IPS DF 6.9 (cell line): ENCODE data around the gene SORCS2.

Experiments used
- DNase-seq: peaks from one replicate; pipeline ENCODE4 v3.0.0-alpha.2; 2013; ENCODE audit warnings: low read depth, low spot score
- H3K27ac ChIP-seq: one replicate; pipeline ENCODE4 v1.5.1; 2013; ENCODE audit warnings: low read length, control low read depth
- H3K27me3 ChIP-seq: 2 replicates; pipeline ENCODE4 v1.6.1; 2013; ENCODE audit warnings: mild to moderate bottlenecking, low read length; ENCODE audit not compliant: control insufficient read depth, insufficient read depth
- H3K36me3 ChIP-seq: 2 replicates; pipeline ENCODE4 v1.6.1; 2013; ENCODE audit warnings: low read length; ENCODE audit not compliant: control insufficient read depth, insufficient read depth
- H3K4me1 ChIP-seq: 2 replicates; pipeline ENCODE4 v1.6.1; 2013; ENCODE audit warnings: low read length; ENCODE audit not compliant: control insufficient read depth, insufficient read depth
- H3K4me3 ChIP-seq: 2 replicates; pipeline ENCODE4 v1.5.1; 2013; ENCODE audit warnings: mild to moderate bottlenecking, low read length
- H3K9me3 ChIP-seq: 2 replicates; pipeline ENCODE4 v1.6.1; 2013; ENCODE audit warnings: low read length, inconsistent platforms; ENCODE audit not compliant: control insufficient read depth, insufficient read depth
- WGBS: extraction: QIAGEN DNeasy Blood & Tissue Kit; methylation state at CpG from one replicate; pipeline ENCODE4 v1.1.7; 2013; ENCODE audit warnings: mixed read lengths, missing lambda C conversion rate; ENCODE audit not compliant: insufficient read length, insufficient coverage; 5-methylcytosine and 5-hydroxymethylcytosine counted together

SORCS2 gene

GRCh38 chr4:7301846-7302630, 109.7 kb downstream of the SORCS2 start:
- no peaks in the 10 kb centered on the region for H3K4me1 ChIP-seq

GRCh38 chr4:7302781-7303404, 110.6 kb downstream of the SORCS2 start:
- no peaks in the 10 kb centered on the region for H3K36me3 ChIP-seq
- H3K9me3 ChIP-seq, result no peaks in the 10 kb centered on the region
- H3K27ac ChIP-seq, result no peak overlapping the region
- no peak for DNase-seq
- no peaks in the 10 kb centered on the region for H3K27me3 ChIP-seq
- WGBS, result no CpG with 5 or more reads among the region's 22 CpGs
- no peak overlapping the region for H3K4me3 ChIP-seq
- H3K4me1 ChIP-seq, result no peaks in the 10 kb centered on the region

More at GRCh38 chr4:7301846-7302630, 109.7 kb downstream of the SORCS2 start:
- H3K36me3 ChIP-seq, result no peaks in the 10 kb centered on the region
- no peaks in the 10 kb centered on the region for H3K9me3 ChIP-seq
- no peak overlapping the region for H3K4me3 ChIP-seq
- no CpG with 5 or more reads among the region's 20 CpGs for WGBS
- no peak for DNase-seq
- no peaks in the 10 kb centered on the region for H3K27me3 ChIP-seq
- no peak overlapping the region for H3K27ac ChIP-seq

GRCh38 chr4:7303561-7303960, 111.2 kb downstream of the SORCS2 start:
- DNase-seq, result no peak
- no peaks in the 10 kb centered on the region for H3K9me3 ChIP-seq
- H3K27ac ChIP-seq, result no peak overlapping the region
- H3K4me1 ChIP-seq, result no peaks in the 10 kb centered on the region
- no peaks in the 10 kb centered on the region for H3K27me3 ChIP-seq
- no peak overlapping the region for H3K4me3 ChIP-seq
- WGBS, result no CpG with 5 or more reads among the region's 12 CpGs
- H3K36me3 ChIP-seq, result no peaks in the 10 kb centered on the region

GRCh38 chr4:7304436-7304835, 112.1 kb downstream of the SORCS2 start:
- Histone ChIP-seq H3K27ac (no peak overlapping the region), H3K4me1 (no peaks in the 10 kb centered on the region), H3K4me3 (no peak overlapping the region), H3K27me3 (no peaks in the 10 kb centered on the region), H3K36me3 (no peaks in the 10 kb centered on the region), H3K9me3 (no peaks in the 10 kb centered on the region)
- WGBS, result no CpG with 5 or more reads among the region's 10 CpGs
- DNase-seq, result no peak

GRCh38 chr4:7306021-7306965, 114.0 kb downstream of the SORCS2 start:
- Histone ChIP-seq H3K4me3 (no peak overlapping the region), H3K27ac (no peak overlapping the region), H3K4me1 (no peaks in the 10 kb centered on the region), H3K27me3 (no peaks in the 10 kb centered on the region), H3K9me3 (no peaks in the 10 kb centered on the region), H3K36me3 (no peaks in the 10 kb centered on the region)
- no peak for DNase-seq
- WGBS, result no CpG with 5 or more reads among the region's 22 CpGs

GRCh38 chr4:7306986-7307385, 114.6 kb downstream of the SORCS2 start:
- DNase-seq, result no peak
- Histone ChIP-seq H3K9me3 (no peaks in the 10 kb centered on the region), H3K4me1 (no peaks in the 10 kb centered on the region), H3K27me3 (no peaks in the 10 kb centered on the region), H3K4me3 (no peak overlapping the region), H3K27ac (no peak overlapping the region), H3K36me3 (no peaks in the 10 kb centered on the region)
- WGBS, result no CpG with 5 or more reads among the region's 11 CpGs

- Histone ChIP-seq H3K27ac (no peak overlapping the region), H3K4me3 (no peak overlapping the region), H3K27me3 (no peaks in the 10 kb centered on the region), H3K36me3 (no peaks in the 10 kb centered on the region), H3K4me1 (peaks cover 1% of the 10 kb centered on the region; the same call in 1 of the 2 replicates), H3K9me3 (no peaks in the 10 kb centered on the region)
- no CpG with 5 or more reads among the region's 6 CpGs for WGBS
- DNase-seq, result no peak
These were observed 115.2 kb downstream of the SORCS2 start for GRCh38 chr4:7307394-7308099.

GRCh38 chr4:7309181-7309580, 116.8 kb downstream of the SORCS2 start:
- DNase-seq, result no peak
- peaks cover 2% of the 10 kb centered on the region; the same call in 1 of the 2 replicates for H3K4me1 ChIP-seq
- no peaks in the 10 kb centered on the region for H3K27me3 ChIP-seq
- no peaks in the 10 kb centered on the region for H3K9me3 ChIP-seq
- WGBS, result no CpG with 5 or more reads among the region's 13 CpGs
- no peak overlapping the region for H3K27ac ChIP-seq
- no peak overlapping the region for H3K4me3 ChIP-seq
- H3K36me3 ChIP-seq, result no peaks in the 10 kb centered on the region

- Histone ChIP-seq H3K27ac (no peak overlapping the region), H3K9me3 (no peaks in the 10 kb centered on the region), H3K36me3 (no peaks in the 10 kb centered on the region), H3K27me3 (no peaks in the 10 kb centered on the region), H3K4me3 (no peak overlapping the region), H3K4me1 (peaks cover 2% of the 10 kb centered on the region; the same call in 1 of the 2 replicates)
- no peak for DNase-seq
- WGBS, result no CpG with 5 or more reads among the region's 17 CpGs
These were observed 117.5 kb downstream of the SORCS2 start for GRCh38 chr4:7309636-7310390.
